A673 (cell line): Measurements from ENCODE around the gene PKNOX2.

Experiments used
- CTCF ChIP-seq: fragments of 300-800, 200-600 bp; sonication (generic); conservative IDR thresholded peaks from 2 replicates; pipeline ENCODE4 v1.5.1; 2017; ENCODE audit warnings: low read depth, mild to moderate bottlenecking, antibody characterized with exemption, low read length, moderate library complexity, mixed read lengths
- EZH2 ChIP-seq: fragments of 200-600 bp; sonication (generic); IDR thresholded peaks from 2 replicates; pipeline ENCODE4 v1.6.1; 2017; ENCODE audit warnings: borderline replicate concordance, low read depth, mild to moderate bottlenecking, mixed read lengths, antibody characterized with exemption, low read length; ENCODE audit not compliant: poor library complexity, severe bottlenecking

GRCh38 chr11:125304876-125305275, 140.3 kb downstream of the PKNOX2 start:
- no peak for TF ChIP-seq CTCF
- no peak for TF ChIP-seq EZH2
